ENCODE results near the gene ASIC2.

The ASIC2 gene

GRCh38 chr17:33299115-33299514 is 6.0 kb upstream of the ASIC2 start:
- H3K27ac ChIP-seq = no peak overlapping the region
- TF ChIP-seq CTCF (conservative IDR thresholded peaks at IDR 0.05) = no peak

GRCh38 chr17:33297643-33298042 is 4.5 kb upstream of the ASIC2 start:
- no peak for TF ChIP-seq CTCF (conservative IDR thresholded peaks at IDR 0.05)
- no peak overlapping the region for H3K27ac ChIP-seq

GRCh38 chr17:33294994-33295393 is 1.9 kb upstream of the ASIC2 start:
- H3K27ac ChIP-seq = no peak overlapping the region
- TF ChIP-seq CTCF (conservative IDR thresholded peaks at IDR 0.05) = no peak

GRCh38 chr17:33292201-33292980 is 704 bp downstream of the ASIC2 start:
- peak overlapping the region; percentile 30 for H3K27ac ChIP-seq
- TF ChIP-seq CTCF (conservative IDR thresholded peaks at IDR 0.05) = peak; percentile 72

GRCh38 chr17:33291248-33292200 is 1.6 kb downstream of the ASIC2 start:
- TF ChIP-seq CTCF (conservative IDR thresholded peaks at IDR 0.05) = peak; percentile 4; the same call in 1 of the 2 replicates
- peak overlapping the region; percentile 30; the same call in 1 of the 2 replicates for H3K27ac ChIP-seq

- TF ChIP-seq CTCF (conservative IDR thresholded peaks at IDR 0.05) = no peak
- H3K27ac ChIP-seq = no peak overlapping the region
Observed at GRCh38 chr17:33290253-33290652, 2.8 kb downstream of the ASIC2 start.

- H3K27ac ChIP-seq = no peak overlapping the region
- peak; percentile 67 for TF ChIP-seq CTCF (conservative IDR thresholded peaks at IDR 0.05)
Observed at GRCh38 chr17:33288954-33289353, 4.1 kb downstream of the ASIC2 start.
